ENCODE results near the gene PLEKHD1.

- no peak for TF ChIP-seq CTCF (conservative IDR thresholded peaks at IDR 0.05; ENCODE audit: low read depth, low read length)
- no peak for TF ChIP-seq EZH2 (IDR thresholded peaks at IDR 0.05; ENCODE audit: borderline replicate concordance, low read depth, low read length, poor library complexity, severe bottlenecking)
Measured at GRCh38 chr14:69518289-69519101, 34.0 kb downstream of the PLEKHD1 start.
